Uterus (tissue), 2 donors: ENCODE results near the gene TMEM218.

ENCODE experiments used
- CTCF ChIP-seq, 4 experiments: fragments of 200-600 bp in 2 of 4; fragments of 450-650 bp in 2 of 4; sonication (generic) in 2 of 4; IDR thresholded peaks; one replicate each; pipeline ENCODE4 v1.5.1; 2016 to 2019; ENCODE audit warnings: antibody characterized with exemption in 4 of 4, mild to moderate bottlenecking in 2 of 4, moderate library complexity in 1 of 4
- POLR2A ChIP-seq, 2 donors: fragments of 450-650 bp; IDR thresholded peaks; one replicate each; pipeline ENCODE4 v1.6.1; 2016; ENCODE audit warnings: antibody characterized with exemption in 2 of 2, mild to moderate bottlenecking in 1 of 2, moderate library complexity in 1 of 2

GRCh38 chr11:125117429-125117828 lies 6.0 kb upstream of the TMEM218 start:
- TF ChIP-seq CTCF (IDR thresholded peaks at IDR 0.05) (no peak), POLR2A (IDR thresholded peaks at IDR 0.05) (no peak)
